Measurements from ENCODE around the gene LMTK2.
"Not testable (repeated sequence)": the region's sequence is repeated elsewhere in the genome, so short reads cannot be mapped to it uniquely, and the experiment has no call there.

The LMTK2 gene

GRCh38 chr7:98105942-98106544 is 619 bp upstream of the LMTK2 start:
- DNase-seq (ENCODE audit: low spot score): no peak

- DNase-seq (ENCODE audit: low spot score): no peak
These were observed 655 bp downstream of the LMTK2 start for GRCh38 chr7:98107313-98107721.

GRCh38 chr7:98110249-98111022 is 3.8 kb downstream of the LMTK2 start:
- DNase-seq (ENCODE audit: low spot score): no peak

GRCh38 chr7:98112077-98112476 is 5.4 kb downstream of the LMTK2 start:
- no peak for DNase-seq (ENCODE audit: low spot score)

- no peak for DNase-seq (ENCODE audit: low spot score)
These were observed 9.3 kb downstream of the LMTK2 start for GRCh38 chr7:98115746-98116525.

- no peak for DNase-seq (ENCODE audit: low spot score)
These were observed 10.2 kb downstream of the LMTK2 start for GRCh38 chr7:98116656-98117461.

GRCh38 chr7:98119256-98119918 is 12.7 kb downstream of the LMTK2 start:
- DNase-seq (ENCODE audit: low spot score): no peak

GRCh38 chr7:98120559-98120958 is 13.9 kb downstream of the LMTK2 start:
- DNase-seq (ENCODE audit: low spot score): no peak

GRCh38 chr7:98121388-98121787 is 14.7 kb downstream of the LMTK2 start:
- not testable (repeated sequence) for DNase-seq (ENCODE audit: low spot score)

GRCh38 chr7:98123365-98123696 is 16.7 kb downstream of the LMTK2 start:
- no peak for DNase-seq (ENCODE audit: low spot score)

GRCh38 chr7:98125759-98126158 is 19.1 kb downstream of the LMTK2 start:
- no peak for DNase-seq (ENCODE audit: low spot score)

GRCh38 chr7:98126311-98127142 is 19.9 kb downstream of the LMTK2 start:
- no peak for DNase-seq (ENCODE audit: low spot score)

- no peak for DNase-seq (ENCODE audit: low spot score)
These were observed 21.7 kb downstream of the LMTK2 start for GRCh38 chr7:98128346-98128745.

GRCh38 chr7:98130959-98131358 is 24.3 kb downstream of the LMTK2 start:
- no peak for DNase-seq (ENCODE audit: low spot score)

- no peak for DNase-seq (ENCODE audit: low spot score)
These were observed 26.5 kb downstream of the LMTK2 start for GRCh38 chr7:98133181-98133580.

- no peak for DNase-seq (ENCODE audit: low spot score)
These were observed 27.1 kb downstream of the LMTK2 start for GRCh38 chr7:98133621-98134303.

GRCh38 chr7:98134420-98135228 is 28.0 kb downstream of the LMTK2 start:
- no peak for DNase-seq (ENCODE audit: low spot score)

GRCh38 chr7:98135984-98136383 is 29.3 kb downstream of the LMTK2 start:
- DNase-seq (ENCODE audit: low spot score): no peak

- no peak for DNase-seq (ENCODE audit: low spot score)
These were observed 29.8 kb downstream of the LMTK2 start for GRCh38 chr7:98136423-98136822.

All from SK-N-DZ (cell line).